ENCODE results near the gene ABRACL. TPM values are rescaled to one million over a fixed set of nuclear protein-coding genes. Genes with fewer than 3 reads are reported as not detected.

The ABRACL gene
- total RNA-seq, 1 experiment from 2014 or later, result 117 TPM

DNA sequence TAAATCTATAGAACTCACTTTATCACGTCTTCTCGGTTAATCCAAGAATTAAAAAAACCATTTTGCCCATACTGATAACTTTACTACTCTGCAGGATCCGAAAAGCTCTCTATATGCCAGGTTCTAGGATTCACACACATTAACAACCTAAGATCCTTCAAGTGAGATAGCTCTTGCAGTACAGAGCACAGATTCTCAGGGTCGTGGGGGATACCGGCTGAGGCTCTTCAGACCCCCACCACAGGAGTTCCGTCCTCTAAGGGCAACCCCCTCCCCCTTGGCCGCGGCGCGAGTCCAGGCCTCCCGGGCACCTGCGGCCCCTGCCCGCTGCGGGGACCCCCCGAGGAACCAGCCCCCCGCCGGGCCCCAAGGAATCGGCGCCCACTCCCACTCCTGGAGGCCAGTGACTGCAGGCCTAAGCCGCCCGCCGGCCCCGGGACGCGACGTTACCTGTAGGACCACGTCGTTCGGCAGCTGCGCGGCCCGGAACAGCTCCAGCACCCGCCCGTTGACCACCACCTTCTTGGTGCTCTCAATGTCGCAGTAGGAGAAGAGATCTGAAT lies 41.4 kb upstream of the ABRACL start (continued):
- TF ChIP-seq NR3C1 (CRISPR knock-in tag; conservative IDR thresholded peaks at IDR 0.05; ENCODE audit: low read depth), result no peak

DNA sequence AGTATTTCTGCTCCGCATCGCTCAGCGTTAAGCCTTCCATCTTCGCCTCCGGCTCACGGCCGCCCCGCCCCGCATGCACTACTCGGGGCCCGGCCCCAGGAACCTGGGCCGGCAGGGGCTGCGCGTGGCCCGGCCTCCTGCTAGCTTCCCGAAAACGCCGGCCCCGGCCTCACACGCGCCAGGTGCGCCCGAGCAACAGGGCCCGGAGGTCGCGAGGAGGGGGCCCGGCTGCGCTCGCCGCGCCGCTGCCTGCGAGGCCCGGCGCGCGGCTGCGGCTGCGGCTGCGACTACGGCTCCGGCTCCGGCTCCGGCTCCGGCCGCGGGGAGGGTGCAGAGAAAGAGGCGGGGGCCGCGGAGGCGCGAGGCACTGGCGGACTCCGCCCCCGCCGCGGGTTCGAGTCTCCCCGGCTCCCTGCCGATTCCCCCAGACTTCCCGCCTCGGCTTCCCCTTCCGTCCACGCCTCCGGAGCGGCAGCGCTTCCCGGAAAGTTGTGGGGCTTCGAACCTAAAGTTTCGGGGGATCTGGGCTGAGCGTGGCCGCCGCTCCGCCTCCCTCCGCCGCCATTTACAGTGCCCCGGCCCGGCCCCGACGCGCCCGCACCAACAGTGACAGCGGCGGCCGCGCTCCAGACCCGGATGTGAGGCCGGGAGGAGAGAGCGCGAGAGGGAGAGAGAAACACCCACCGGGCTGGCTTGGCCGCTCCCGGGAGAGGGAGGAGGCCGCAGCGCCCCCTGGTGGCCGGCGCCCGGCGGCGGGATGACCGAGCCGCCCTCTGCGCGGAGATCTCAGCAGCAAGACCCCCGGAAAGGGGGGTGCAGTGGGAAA lies 40.7 kb upstream of the ABRACL start, which contains the start of gene REPS1:
Gene REPS1 (minus strand): TSS at position 611 of the 826 bp plus-strand sequence. CDS start 571 bp downstream, at position 40.
- peaks cover 12% of the 10 kb centered on the region for H3K4me1 Mint-ChIP-seq
- POLR2A ChIA-PET, result interaction anchor here (1.0 to 1.7 kb wide), 5 partner anchors 10 to 382 kb away, joined by 3 to 10 read pairs (median 4); partner anchors contain the start of genes ABRACL and ECT2L
- H3K27ac Mint-ChIP-seq, result peak within 1 kb of the TSS; percentile 57
- CTCF ChIA-PET, result interaction anchor here (0.5 to 2.3 kb wide), 14 partner anchors 11 to 972 kb away, joined by 3 to 9 read pairs (median 4); partner anchors contain the start of gene CCDC28A
- H3K9me3 Mint-ChIP-seq, result no peaks in the 10 kb centered on the region
- no peaks in the 10 kb centered on the region for H3K27me3 Mint-ChIP-seq (ENCODE audit: low read depth)
- ATAC-seq (peak; percentile 90), DNase-seq (ENCODE audit: low spot score) (peak; percentile 96)
- H3K36me3 Mint-ChIP-seq, result no peaks in the 10 kb centered on the region
- peak within 1 kb of the TSS; percentile 84 for H3K4me3 Mint-ChIP-seq
- TF ChIP-seq ZNF121 (CRISPR knock-in tag; IDR thresholded peaks at IDR 0.05), result peak; percentile 47; the same call in 1 of the 2 replicates
- TF ChIP-seq, protein P1, sequence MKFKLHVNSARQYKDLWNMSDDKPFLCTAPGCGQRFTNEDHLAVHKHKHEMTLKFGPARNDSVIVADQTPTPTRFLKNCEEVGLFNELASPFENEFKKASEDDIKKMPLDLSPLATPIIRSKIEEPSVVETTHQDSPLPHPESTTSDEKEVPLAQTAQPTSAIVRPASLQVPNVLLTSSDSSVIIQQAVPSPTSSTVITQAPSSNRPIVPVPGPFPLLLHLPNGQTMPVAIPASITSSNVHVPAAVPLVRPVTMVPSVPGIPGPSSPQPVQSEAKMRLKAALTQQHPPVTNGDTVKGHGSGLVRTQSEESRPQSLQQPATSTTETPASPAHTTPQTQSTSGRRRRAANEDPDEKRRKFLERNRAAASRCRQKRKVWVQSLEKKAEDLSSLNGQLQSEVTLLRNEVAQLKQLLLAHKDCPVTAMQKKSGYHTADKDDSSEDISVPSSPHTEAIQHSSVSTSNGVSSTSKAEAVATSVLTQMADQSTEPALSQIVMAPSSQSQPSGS (CRISPR knock-in tag; IDR thresholded peaks at IDR 0.05; ENCODE audit: borderline replicate concordance, low read depth), result 0 out of 2 replicates have a peak, but pooled peaks have one; percentile 50
- TF ChIP-seq, protein P2, sequence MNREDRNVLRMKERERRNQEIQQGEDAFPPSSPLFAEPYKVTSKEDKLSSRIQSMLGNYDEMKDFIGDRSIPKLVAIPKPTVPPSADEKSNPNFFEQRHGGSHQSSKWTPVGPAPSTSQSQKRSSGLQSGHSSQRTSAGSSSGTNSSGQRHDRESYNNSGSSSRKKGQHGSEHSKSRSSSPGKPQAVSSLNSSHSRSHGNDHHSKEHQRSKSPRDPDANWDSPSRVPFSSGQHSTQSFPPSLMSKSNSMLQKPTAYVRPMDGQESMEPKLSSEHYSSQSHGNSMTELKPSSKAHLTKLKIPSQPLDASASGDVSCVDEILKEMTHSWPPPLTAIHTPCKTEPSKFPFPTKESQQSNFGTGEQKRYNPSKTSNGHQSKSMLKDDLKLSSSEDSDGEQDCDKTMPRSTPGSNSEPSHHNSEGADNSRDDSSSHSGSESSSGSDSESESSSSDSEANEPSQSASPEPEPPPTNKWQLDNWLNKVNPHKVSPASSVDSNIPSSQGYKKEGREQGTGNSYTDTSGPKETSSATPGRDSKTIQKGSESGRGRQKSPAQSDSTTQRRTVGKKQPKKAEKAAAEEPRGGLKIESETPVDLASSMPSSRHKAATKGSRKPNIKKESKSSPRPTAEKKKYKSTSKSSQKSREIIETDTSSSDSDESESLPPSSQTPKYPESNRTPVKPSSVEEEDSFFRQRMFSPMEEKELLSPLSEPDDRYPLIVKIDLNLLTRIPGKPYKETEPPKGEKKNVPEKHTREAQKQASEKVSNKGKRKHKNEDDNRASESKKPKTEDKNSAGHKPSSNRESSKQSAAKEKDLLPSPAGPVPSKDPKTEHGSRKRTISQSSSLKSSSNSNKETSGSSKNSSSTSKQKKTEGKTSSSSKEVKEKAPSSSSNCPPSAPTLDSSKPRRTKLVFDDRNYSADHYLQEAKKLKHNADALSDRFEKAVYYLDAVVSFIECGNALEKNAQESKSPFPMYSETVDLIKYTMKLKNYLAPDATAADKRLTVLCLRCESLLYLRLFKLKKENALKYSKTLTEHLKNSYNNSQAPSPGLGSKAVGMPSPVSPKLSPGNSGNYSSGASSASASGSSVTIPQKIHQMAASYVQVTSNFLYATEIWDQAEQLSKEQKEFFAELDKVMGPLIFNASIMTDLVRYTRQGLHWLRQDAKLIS (CRISPR knock-in tag; IDR thresholded peaks at IDR 0.05; ENCODE audit: borderline replicate concordance), result peak; percentile 89; the same call in 1 of the 2 replicates
- TF ChIP-seq, protein P3, sequence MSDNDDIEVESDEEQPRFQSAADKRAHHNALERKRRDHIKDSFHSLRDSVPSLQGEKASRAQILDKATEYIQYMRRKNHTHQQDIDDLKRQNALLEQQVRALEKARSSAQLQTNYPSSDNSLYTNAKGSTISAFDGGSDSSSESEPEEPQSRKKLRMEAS (CRISPR knock-in tag; IDR thresholded peaks at IDR 0.05), result peak; percentile 63
- TF ChIP-seq TCF7 (CRISPR knock-in tag; IDR thresholded peaks at IDR 0.05; ENCODE audit: low read depth), result 0 out of 2 replicates have a peak, but pooled peaks have one; percentile 13
- TF ChIP-seq ZNF263 (CRISPR knock-in tag; IDR thresholded peaks at IDR 0.05; ENCODE audit: low read depth), result no peak
- no peak for TF ChIP-seq GTF2I (CRISPR knock-in tag; conservative IDR thresholded peaks at IDR 0.05)
- TF ChIP-seq, protein P4, sequence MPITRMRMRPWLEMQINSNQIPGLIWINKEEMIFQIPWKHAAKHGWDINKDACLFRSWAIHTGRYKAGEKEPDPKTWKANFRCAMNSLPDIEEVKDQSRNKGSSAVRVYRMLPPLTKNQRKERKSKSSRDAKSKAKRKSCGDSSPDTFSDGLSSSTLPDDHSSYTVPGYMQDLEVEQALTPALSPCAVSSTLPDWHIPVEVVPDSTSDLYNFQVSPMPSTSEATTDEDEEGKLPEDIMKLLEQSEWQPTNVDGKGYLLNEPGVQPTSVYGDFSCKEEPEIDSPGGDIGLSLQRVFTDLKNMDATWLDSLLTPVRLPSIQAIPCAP (CRISPR knock-in tag; IDR thresholded peaks at IDR 0.05), result peak; percentile 42; the same call in 1 of the 2 replicates
- 0 out of 2 replicates have a peak, but pooled peaks have one; percentile 23 for TF ChIP-seq ATF1 (CRISPR knock-in tag; IDR thresholded peaks at IDR 0.05)
- TF ChIP-seq ZNF232 (CRISPR knock-in tag; IDR thresholded peaks at IDR 0.05), result peak; percentile 78; the same call in 1 of the 2 replicates
- TF ChIP-seq, protein P5, sequence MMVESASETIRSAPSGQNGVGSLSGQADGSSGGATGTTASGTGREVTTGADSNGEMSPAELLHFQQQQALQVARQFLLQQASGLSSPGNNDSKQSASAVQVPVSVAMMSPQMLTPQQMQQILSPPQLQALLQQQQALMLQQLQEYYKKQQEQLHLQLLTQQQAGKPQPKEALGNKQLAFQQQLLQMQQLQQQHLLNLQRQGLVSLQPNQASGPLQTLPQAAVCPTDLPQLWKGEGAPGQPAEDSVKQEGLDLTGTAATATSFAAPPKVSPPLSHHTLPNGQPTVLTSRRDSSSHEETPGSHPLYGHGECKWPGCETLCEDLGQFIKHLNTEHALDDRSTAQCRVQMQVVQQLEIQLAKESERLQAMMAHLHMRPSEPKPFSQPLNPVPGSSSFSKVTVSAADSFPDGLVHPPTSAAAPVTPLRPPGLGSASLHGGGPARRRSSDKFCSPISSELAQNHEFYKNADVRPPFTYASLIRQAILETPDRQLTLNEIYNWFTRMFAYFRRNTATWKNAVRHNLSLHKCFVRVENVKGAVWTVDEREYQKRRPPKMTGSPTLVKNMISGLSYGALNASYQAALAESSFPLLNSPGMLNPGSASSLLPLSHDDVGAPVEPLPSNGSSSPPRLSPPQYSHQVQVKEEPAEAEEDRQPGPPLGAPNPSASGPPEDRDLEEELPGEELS (CRISPR knock-in tag; IDR thresholded peaks at IDR 0.05), result peak; percentile 55; the same call in 1 of the 2 replicates
- TF ChIP-seq, protein P6, sequence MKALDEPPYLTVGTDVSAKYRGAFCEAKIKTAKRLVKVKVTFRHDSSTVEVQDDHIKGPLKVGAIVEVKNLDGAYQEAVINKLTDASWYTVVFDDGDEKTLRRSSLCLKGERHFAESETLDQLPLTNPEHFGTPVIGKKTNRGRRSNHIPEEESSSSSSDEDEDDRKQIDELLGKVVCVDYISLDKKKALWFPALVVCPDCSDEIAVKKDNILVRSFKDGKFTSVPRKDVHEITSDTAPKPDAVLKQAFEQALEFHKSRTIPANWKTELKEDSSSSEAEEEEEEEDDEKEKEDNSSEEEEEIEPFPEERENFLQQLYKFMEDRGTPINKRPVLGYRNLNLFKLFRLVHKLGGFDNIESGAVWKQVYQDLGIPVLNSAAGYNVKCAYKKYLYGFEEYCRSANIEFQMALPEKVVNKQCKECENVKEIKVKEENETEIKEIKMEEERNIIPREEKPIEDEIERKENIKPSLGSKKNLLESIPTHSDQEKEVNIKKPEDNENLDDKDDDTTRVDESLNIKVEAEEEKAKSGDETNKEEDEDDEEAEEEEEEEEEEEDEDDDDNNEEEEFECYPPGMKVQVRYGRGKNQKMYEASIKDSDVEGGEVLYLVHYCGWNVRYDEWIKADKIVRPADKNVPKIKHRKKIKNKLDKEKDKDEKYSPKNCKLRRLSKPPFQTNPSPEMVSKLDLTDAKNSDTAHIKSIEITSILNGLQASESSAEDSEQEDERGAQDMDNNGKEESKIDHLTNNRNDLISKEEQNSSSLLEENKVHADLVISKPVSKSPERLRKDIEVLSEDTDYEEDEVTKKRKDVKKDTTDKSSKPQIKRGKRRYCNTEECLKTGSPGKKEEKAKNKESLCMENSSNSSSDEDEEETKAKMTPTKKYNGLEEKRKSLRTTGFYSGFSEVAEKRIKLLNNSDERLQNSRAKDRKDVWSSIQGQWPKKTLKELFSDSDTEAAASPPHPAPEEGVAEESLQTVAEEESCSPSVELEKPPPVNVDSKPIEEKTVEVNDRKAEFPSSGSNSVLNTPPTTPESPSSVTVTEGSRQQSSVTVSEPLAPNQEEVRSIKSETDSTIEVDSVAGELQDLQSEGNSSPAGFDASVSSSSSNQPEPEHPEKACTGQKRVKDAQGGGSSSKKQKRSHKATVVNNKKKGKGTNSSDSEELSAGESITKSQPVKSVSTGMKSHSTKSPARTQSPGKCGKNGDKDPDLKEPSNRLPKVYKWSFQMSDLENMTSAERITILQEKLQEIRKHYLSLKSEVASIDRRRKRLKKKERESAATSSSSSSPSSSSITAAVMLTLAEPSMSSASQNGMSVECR (CRISPR knock-in tag; IDR thresholded peaks at IDR 0.05; ENCODE audit: borderline replicate concordance), result peak; percentile 72; the same call in 1 of the 2 replicates
- TF ChIP-seq CREM (CRISPR knock-in tag; IDR thresholded peaks at IDR 0.05), result peak; percentile 45
- peak; percentile 69; the same call in 1 of the 2 replicates for TF ChIP-seq GABPB1 (CRISPR knock-in tag; IDR thresholded peaks at IDR 0.05)
- TF ChIP-seq RELA (CRISPR knock-in tag; IDR thresholded peaks at IDR 0.05; ENCODE audit: borderline replicate concordance), result no peak
- TF ChIP-seq SP1 (CRISPR knock-in tag; conservative IDR thresholded peaks at IDR 0.05), result peak; percentile 43; the same call in 1 of the 2 replicates
- 0 out of 2 replicates have a peak, but pooled peaks have one; percentile 6 for TF ChIP-seq NR2C2 (CRISPR knock-in tag; IDR thresholded peaks at IDR 0.05)
- TF ChIP-seq CREB1 (CRISPR knock-in tag; IDR thresholded peaks at IDR 0.05), result peak; percentile 64; the same call in 1 of the 2 replicates

Measured in WTC11 (cell line).